Measurements from ENCODE around the gene GNAZ. TPM values are rescaled to one million over a fixed set of nuclear protein-coding genes. Genes with fewer than 3 reads are reported as not detected.

Gene GNAZ
- total RNA-seq, 1 donor from 2014 or later, result 0.20 TPM

GRCh38 chr22:23092217-23092955, 22.1 kb downstream of the GNAZ start:
- DNase-seq (ENCODE audit: low read depth in 2 of 2), result no peak

GRCh38 chr22:23093051-23093788, 22.9 kb downstream of the GNAZ start:
- DNase-seq (ENCODE audit: low read depth in 2 of 2), result no peak

DNA sequence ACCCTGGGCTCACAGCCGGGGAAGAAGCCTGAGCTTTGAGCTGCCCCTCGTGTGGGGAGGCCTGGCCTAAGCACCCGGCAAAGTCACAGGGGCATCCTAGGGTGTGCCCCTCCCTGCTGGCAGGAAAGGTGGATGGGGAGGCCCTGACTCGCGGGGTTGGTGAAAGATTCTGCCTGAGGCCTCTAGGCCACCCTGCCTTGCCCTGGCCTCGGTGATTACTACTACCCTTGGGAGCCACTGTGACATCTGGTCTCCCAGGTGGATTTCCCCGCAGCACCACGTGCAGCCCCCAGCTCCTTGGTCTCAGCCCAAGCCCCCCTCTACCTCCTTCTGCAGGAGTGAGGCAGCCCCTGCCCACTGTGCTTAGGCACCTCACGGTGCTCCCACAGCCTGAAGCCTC, 23.9 kb downstream of the GNAZ start:
- no peak for DNase-seq (ENCODE audit: low read depth in 2 of 2)

DNA sequence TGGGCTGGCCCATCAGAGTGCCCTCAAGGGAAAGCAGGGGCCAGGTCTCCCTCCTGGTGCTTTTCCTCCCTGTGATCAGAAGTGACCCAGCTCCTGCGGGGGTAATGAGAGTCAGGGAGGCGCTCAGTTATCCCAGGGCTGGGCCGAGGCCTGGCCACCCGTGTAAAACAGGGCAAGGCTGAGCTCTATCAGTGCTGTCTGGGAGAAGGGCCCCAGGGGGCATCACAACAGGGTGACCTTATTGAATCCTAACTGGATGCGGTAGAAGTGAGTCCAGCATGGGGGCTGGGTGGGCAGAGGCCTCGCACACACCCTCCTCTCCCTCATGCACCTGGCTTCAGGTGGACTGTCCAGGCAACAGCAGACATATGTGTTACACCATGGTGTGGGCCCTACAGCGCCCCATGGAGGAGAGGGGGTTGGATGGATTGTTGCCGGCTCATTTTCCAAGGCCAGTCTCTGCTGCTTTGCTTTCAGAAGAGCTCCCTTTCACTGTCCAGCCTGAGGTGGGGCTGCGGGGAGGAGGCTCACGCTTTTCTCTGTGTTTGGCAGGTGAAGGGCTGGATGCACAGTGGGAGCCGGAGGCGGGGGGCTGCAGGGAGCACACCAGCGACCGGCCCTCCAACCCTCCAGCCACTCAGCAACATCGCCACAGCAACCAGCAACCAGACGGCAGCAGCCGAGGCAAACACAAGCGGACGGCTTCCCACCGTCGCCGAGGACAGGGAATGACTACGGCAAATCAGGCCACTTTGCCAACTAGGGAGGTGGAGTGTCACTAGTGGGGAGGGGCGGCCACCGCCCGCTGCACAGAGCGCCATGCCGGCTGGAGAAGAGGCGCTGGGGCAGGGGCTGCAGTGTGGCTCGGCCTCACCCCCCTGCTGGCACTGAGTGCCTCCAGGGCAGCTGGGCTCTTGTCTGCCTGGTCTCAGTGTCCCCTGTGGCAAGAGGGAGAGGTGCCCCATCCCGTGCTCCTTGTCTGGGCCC, 24.7 kb downstream of the GNAZ start:
- no peak for DNase-seq (ENCODE audit: low read depth in 2 of 2)

GRCh38 chr22:23095733-23096342, 25.5 kb downstream of the GNAZ start:
- no peak for DNase-seq (ENCODE audit: low read depth in 2 of 2)

- DNase-seq (ENCODE audit: low read depth in 2 of 2), result no peak
Observed at GRCh38 chr22:23097412-23098229, 27.3 kb downstream of the GNAZ start.

- DNase-seq (ENCODE audit: low read depth in 2 of 2), result no peak
Observed at GRCh38 chr22:23098230-23098705, 27.9 kb downstream of the GNAZ start.

DNA sequence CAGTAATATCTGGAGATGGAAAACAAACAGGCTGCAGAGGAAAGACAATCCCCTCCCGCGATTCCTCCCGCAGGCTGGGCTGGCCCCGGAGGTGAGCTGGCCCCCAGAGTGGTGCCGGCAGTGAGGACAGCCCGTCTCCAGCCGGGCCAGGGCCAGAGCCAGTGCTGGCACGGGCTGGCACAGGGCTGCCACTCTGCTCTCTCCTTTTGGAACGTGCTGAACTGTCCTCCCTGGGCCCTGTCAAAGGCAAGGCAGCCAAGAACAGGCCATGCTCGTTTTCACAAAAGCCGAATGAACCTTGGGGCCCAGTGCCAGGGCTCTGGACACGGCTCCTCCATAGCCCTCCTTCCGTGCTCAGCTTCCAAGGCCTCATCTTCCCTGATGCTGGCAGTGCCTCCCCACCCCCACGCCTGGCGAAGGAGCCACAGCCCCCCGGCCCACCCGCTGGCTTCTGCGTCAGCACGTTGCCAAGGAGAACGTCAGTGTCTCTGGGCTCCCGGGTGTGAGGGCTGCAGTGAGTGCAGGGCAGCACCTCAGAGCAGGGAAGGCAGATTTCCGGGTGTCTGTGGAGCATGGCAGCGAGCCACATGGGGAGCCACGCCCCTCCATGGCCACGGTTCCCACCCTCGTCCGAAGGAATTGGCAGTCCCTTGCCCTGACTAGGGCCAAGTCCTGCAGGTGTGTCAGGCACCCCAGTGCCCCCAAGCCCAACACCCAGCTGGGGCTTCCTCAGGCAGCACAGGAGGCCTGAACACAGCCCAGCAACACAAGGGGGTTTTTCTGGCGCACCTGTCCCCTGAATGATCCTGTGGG, 28.6 kb downstream of the GNAZ start:
- DNase-seq (ENCODE audit: low read depth in 2 of 2), result peak; percentile 9 to 19

- DNase-seq (ENCODE audit: low read depth in 2 of 2), result no peak
Observed at GRCh38 chr22:23099531-23099804, 29.1 kb downstream of the GNAZ start.

- DNase-seq (ENCODE audit: low read depth in 2 of 2), result no peak
Observed at GRCh38 chr22:23100124-23100801, 29.9 kb downstream of the GNAZ start.

DNA sequence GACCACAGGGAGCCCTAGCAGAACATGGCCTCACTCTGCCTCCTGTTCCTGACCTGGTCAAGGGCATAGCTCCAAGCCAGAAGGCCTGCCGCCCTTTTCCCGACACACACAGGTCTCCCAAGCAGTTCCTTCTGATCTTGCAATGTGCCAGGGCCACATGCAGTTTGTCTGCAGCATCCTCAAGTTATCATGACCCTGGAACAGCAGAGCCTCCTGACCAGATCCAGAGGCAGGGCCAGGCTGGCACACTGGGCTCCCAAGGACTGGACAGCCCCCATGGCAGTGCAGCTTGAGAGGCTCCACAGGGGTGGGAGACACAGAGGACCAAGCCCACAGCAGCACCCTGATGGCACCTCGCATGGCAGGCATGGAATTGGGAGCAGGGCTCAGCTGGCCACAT, 31.2 kb downstream of the GNAZ start:
- DNase-seq (ENCODE audit: low read depth in 2 of 2), result no peak

GRCh38 chr22:23102002-23102655, 31.8 kb downstream of the GNAZ start:
- no peak for DNase-seq (ENCODE audit: low read depth in 2 of 2)

- DNase-seq (ENCODE audit: low read depth in 2 of 2), result no peak
Observed at GRCh38 chr22:23102776-23103175, 32.5 kb downstream of the GNAZ start.

- no peak for DNase-seq (ENCODE audit: low read depth in 2 of 2)
Observed at GRCh38 chr22:23103199-23103954, 33.1 kb downstream of the GNAZ start.

- no peak for DNase-seq (ENCODE audit: low read depth in 2 of 2)
Observed at GRCh38 chr22:23104187-23104971, 34.1 kb downstream of the GNAZ start.

GRCh38 chr22:23105304-23105703, 35.0 kb downstream of the GNAZ start:
- no peak for DNase-seq (ENCODE audit: low read depth in 2 of 2)

DNA sequence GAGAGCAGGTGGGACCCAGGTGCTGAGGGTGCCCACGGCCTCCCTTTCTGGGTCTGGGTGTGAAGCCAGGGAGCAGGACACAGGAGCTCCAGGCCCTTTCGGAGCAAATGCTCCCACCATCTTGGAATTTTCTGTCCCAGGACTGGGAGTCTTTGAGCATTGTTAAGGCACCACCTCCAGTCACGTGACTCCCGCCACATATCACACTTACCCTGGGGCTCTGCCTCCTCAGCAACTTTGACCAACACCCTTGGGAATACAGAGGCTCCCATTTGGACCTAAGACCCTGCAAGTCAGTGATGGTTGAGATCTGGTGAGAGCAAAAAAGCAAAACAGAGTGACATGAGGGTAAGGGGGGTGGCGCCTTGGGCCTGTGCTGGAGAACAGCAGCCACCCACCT, 35.6 kb downstream of the GNAZ start:
- no peak for DNase-seq (ENCODE audit: low read depth in 2 of 2)

Data from lung microvascular endothelial cell (primary cell).